SW 1271 (cell line): ENCODE measurements around the gene GATAD2B.
A peak's percentile ranks its signal among the peaks of the same experiment; 100 is the strongest.

Experiments
- DNase-seq, 2 experiments: peaks; one replicate each; lab custom pipeline; 2025; lab: John Stamatoyannopoulos, UW

The GATAD2B gene

DNA sequence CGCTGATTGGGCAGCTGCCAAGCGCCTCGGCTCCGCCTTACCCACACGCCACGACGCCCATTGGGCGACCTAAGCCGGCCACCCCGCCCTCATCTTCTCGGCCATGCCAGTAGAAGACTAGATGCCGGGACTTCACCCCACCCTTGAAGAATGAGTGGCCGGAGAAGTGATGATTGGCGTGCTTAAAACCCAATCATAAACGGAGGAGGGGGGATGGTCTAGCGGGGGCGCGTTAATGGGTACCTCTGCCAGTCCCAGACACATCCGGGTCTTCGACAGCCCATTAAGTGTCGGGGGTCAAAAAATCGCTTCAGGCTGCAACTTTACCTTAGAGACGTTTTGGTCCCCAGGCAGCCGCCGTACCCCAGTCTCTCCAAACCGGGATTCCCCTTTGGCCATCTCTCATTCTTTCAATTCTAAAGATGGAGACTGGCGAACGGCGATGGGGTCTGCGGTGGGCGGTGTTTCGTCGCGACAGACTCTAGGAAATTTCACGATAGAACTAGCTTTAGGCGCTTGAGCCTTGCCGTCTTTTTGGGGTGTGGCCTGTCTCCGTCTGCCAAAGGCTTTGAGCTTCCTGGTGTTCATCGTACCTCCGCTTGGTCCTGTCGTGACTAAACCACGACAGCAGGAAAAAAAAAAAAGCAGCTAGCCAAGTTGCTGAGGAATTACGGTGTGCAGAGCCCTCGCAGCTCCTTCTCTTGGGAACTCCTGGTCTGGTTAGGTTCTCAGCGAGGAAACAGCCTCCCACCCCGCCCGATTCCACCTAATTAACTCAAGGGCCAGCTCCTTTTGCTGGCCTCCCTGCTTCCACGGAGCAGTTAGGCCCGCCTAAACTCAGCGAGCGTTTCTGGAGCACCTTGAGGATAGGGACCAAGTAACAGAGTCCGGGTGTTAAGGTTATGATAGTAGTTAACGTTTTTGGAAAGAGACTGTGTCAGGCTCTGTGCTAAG is at the start of gene GATAD2B:
TSS of gene GATAD2B (minus strand) at position 1 of the 954 bp plus-strand sequence. CDS start 94,625 bp downstream, outside the sequence.
- peak; percentile 92 to 97 for DNase-seq

DNA sequence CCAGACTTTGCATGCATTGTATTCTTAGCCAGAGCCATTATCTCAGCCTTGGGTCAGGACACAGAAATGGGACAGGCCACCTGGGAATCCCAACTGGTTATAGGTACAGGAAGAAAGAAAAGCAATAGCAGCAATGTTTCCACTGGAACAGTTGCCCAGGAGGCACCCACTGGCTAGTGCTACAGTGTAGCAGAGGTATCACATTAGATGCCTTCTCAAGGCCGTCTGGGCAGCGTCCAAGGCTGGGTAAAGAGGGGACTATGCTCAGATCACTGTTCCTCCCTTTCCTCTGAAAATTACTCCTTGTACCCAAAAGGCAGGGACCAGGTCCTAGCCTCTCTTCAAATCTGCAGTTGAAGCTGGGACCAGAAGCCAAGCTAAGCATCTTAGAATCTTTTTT is 47.6 kb upstream of the GATAD2B start:
- DNase-seq, result no peak

GRCh38 chr1:153968972-153969371 is 46.2 kb upstream of the GATAD2B start:
- no peak for DNase-seq

GRCh38 chr1:153968408-153968807 is 45.6 kb upstream of the GATAD2B start:
- no peak for DNase-seq

GRCh38 chr1:153968000-153968363 is 45.2 kb upstream of the GATAD2B start:
- DNase-seq, result no peak

DNA sequence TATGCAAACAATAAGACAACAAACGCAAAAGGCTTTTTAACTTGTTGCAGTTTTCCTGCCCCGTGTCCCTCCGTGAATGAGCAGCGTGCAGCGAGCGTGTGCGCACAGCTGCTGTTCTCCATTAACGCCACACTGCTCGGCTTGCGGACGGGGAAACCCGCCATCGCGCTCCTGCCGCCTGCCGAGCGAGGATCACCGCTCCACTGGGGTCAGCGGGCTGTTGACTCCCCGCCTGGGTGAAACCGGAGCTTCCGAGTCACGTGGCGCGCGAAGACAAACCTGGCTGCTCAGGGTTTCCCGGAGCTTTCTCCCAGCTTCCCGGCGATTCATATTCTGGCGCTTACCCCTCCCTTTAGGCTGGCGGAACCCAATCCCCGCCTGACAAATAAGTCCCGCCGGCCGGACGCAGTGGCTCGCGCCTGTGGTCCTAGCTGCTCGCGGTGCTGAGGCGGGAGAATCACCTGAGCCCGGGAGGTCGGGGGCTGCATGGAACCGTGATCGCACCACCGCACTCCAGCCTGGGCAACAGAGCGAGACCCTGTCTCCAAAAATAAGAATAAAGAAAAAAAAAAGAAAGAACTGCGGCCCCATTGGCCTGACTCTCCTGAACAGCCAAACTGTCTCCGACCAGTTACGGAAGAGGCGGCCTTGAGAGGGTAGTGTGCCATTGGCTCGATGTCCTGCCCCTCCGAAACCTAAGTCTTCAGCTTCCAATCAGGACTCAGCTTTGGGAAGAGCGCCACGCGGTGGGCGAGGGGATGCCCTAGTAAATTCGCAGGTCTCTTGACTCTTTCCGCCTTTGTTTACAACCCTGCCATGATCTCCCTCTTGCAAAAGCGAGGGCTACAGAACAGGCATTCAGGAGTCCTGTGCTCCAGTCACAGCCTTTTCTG is 44.6 kb upstream of the GATAD2B start, which contains the start of gene CREB3L4:
TSS of gene CREB3L4 (plus strand) at position 796 of the 893 bp plus-strand sequence. CDS start 624 bp downstream, outside the sequence.
- peak; percentile 81 to 90 for DNase-seq

DNA sequence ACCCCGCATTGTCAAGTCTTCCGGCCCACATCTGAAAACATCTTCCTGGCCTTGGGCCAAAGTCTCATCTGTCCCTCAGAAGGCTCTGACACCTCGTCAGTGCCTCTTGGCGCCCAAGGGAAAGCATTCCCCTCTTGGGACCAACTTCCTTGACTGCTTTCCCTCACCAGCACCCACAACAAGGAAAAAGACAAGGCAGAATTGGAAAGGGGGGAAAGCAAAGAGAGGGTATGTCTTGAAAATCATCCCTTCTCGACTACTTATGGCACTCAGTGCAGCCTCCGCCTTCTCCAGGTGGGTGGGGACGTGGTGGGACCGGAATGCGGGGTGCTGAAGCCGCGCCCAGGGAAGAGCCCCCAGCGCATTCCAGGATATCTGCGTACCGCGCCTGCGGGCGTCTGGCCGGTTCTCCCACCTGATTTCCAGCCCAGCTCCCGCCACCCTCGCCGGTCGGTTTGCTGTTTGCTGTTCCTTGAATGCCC is 41.1 kb upstream of the GATAD2B start:
- DNase-seq, result peak in 1 of 2 experiments; percentile 68

DNA sequence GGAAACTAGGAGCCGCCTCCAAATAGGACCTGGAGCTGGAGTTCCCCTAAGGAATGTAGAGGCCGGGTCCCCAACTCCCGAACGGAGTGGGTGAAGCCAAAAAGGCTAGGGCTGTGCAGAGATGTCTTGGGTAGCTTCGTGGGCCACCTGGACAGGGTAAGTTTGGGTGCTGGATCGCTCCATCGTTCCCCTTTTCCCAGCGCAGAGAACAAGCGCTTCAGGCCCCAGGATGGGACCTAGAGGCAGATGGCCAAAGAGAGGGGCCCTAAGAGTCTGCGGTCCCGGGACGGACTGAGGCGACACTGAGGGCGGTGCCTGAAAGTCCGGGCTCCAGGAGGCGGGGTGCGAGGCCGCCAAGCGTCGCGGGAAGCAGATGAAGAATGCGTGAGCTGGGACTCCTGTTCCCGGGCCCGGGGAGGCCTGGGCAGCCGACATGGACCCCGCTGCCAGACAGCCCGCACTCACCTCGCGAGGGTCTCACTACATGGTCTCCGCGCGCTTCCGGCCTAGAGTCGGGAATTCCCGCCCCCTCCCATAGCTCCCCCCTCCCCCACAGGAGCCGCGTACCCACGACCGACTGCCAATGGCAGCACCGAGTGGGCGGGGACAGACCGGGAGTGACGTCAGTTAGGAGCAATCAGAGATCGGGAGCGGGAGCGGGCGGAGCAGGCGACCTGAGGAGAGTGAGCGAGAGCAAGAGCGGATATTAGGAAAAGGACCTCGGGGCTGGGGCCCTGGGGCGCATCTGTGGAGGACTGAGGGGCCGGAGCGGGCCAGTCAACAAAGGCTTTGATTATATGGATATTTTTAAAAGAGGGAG is 40.5 kb upstream of the GATAD2B start, which contains the start of gene SLC39A1:
TSS of gene SLC39A1 (minus strand) at position 508 of the 820 bp plus-strand sequence. CDS start 822 bp downstream, outside the sequence.
- peak; percentile 59 to 91 for DNase-seq

- DNase-seq, result peak in 1 of 2 experiments; percentile 17
Observed at GRCh38 chr1:153962088-153963029, 39.6 kb upstream of the GATAD2B start.

GRCh38 chr1:153961421-153961820 is 38.6 kb upstream of the GATAD2B start:
- DNase-seq, result no peak

DNA sequence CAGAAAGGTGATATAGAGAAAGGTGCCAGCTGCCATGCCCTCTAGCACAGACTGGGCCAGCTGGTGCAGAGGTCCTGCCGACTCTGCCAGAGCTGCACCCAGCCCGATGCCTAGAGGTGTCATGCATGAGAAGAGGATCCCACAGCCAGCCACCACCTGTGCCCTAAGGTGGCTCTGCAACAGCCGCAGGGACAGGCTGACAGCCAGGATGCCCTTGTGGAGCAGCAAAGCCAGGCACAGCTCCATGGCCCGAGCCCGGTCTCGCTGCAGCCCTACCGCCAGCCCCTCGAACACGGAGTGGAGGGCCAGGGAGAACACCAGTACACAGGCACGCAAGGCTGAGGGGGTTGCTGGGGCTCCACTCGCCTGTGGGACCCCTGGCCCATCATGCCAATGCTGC is 37.4 kb upstream of the GATAD2B start:
- no peak for DNase-seq

DNA sequence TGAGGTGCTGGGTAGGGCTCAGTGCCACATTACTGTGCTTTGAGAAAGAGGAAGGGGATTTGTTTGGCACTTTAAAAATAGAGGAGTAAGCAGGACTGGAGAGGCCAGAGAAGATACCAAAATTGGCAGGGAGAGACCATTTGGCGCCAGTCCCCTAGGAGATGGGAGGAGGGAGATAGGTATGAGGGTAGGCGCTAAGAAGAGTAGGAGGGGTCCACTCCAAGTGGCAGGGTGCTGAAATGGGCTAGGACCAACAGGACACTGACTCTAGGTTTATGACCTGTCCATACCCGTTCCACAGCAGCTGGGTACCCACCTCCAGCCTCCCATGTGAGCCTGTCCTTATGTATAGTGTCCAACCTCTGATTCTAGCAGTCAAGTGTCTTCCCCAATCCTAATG is 36.7 kb upstream of the GATAD2B start:
- no peak for DNase-seq

- no peak for DNase-seq
Observed at GRCh38 chr1:153958961-153959260, 36.1 kb upstream of the GATAD2B start.

- peak; percentile 85 to 95 for DNase-seq
Observed at GRCh38 chr1:153958111-153958960, 35.6 kb upstream of the GATAD2B start, which contains the start of gene CRTC2. Gene CRTC2 (minus strand): TSS chr1:153958612. CDS start chr1:153958497, 115 bp downstream.

GRCh38 chr1:153957744-153958110 is 35.0 kb upstream of the GATAD2B start:
- no peak for DNase-seq

DNA sequence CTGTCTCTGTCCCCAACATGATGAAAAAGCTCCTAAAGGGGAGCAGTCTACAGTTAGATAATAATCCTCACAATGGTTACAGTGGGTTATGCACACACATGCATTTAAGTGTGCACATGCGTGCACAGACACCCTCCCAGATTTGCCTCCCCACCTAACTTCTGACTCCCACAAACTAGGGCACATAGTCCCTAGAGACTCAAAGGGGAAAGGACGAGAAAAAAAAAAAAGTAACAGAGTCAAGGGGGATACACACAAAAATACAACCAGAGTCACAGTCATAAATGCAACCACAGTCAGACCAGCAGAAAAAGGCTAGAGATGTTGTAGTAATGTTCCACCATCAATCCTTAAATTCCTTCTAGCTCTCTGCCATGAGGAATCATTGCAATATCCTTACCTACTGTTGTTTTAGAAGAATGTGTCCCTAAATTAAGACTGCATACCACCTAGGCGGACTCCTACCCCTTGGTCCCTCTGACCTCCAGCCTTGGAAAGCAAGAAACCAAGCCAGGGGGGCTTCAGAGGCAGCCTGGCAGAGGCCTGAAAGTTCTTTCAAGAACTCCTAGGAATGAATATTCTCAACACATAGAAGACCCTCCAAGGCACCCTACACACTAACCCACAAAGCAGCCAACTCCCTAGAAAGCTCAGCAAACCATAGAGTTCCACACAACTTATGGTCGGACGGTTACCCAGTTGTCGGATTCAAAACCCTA is 34.4 kb upstream of the GATAD2B start:
- DNase-seq, result no peak

DNA sequence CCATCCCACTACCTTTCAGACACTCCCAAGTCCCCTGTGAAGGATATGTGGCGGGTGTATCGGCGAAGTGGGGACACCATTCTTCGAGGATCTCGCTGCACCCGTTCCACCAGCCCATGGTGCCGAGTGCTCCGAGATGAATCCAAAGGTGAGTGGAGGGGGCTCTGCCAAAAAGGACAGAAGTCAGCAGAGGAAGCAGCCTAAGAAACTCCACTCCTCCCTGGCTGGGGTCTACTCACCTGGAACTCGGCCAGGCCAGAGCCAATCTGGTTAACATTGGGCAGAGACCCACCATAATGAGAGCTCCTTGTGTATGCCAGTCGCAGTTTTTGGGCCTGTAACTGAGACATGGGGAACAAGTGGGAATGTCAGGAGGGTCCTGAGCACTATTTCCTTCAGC is 32.1 kb upstream of the GATAD2B start:
- no peak for DNase-seq

DNA sequence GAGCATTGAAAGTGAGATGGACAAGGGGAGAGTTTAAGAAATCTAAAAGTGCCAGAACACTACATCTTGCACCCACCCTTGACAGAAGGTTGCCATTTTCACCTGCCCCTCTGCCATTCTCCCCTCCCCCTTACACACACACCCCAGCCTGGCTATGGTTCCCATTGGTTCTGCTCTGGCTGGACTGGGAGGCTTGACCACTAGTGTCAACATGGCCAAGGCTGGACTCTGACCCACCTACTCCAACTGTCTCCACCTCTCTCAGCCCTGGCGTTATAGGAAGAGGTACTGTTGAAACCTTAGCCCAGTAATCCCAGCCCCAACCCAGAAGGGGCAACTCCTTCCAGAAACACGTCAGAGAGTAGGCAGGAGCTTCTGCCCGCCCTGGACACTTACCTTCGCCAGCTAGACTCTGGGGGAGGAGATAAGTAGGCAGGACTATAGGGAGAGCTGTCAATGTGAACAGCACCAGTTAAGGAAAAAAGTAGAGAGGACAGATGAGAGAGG is 31.1 kb upstream of the GATAD2B start:
- no peak for DNase-seq
